PC-9 (cell line): Measurements from ENCODE around the gene SND1. TPM values are rescaled to one million over a fixed set of nuclear protein-coding genes. Genes with fewer than 3 reads are reported as not detected.

Source experiments
- BruUV-seq: library from RNA; stranded (reverse); fragments of 400-500 nt; replicated peaks from 2 replicates; lab custom pipeline; 2021; lab: Mats Ljungman, UMichigan
- CTCF ChIA-PET: fragments of 300-600 bp; sonication (Branson Sonifier 250); formaldehyde crosslinking; loops from one replicate; lab custom pipeline; 2022; ENCODE audit warnings: antibody characterized with exemption; lab: Charles Lee
- POLR2A ChIA-PET: fragments of 300-600 bp; sonication (Branson Sonifier 250); formaldehyde crosslinking; loops from one replicate; lab custom pipeline; 2022; ENCODE audit warnings: antibody characterized with exemption; ENCODE audit not compliant: unreplicated experiment; lab: Charles Lee
- DNase-seq, 2 experiments: peaks; one replicate each; pipeline versions ENCODE4 v3.0.0 to v3.0.0-alpha.2; 2015 to 2022; ENCODE audit warnings: mixed read lengths in 1 of 2
- H2AFZ ChIP-seq: fragments of 200-600 bp; sonication (generic); 2 replicates; pipeline ENCODE4 v1.8.1; 2017; ENCODE audit warnings: antibody characterized with exemption
- H3F3A ChIP-seq: fragments of 200-600 bp; sonication (generic); 2 replicates; pipeline ENCODE4 v1.8.1; 2017; ENCODE audit warnings: antibody characterized with exemption, mild to moderate bottlenecking, low read depth; ENCODE audit not compliant: insufficient read depth
- H3K27ac ChIP-seq: fragments of 200-600 bp; sonication (generic); 2 replicates; pipeline ENCODE4 v1.6.1; 2016; ENCODE audit warnings: mixed run types
- H3K27me3 ChIP-seq: fragments of 200-600 bp; sonication (generic); 2 replicates; pipeline ENCODE4 v1.6.1; 2016; ENCODE audit warnings: low read depth, mixed run types; ENCODE audit not compliant: insufficient read depth
- H3K36me3 ChIP-seq: fragments of 200-600 bp; sonication (generic); 2 replicates; pipeline ENCODE4 v1.6.1; 2016; ENCODE audit warnings: low read depth, mixed run types
- H3K4me1 ChIP-seq: fragments of 200-600 bp; sonication (generic); replicated peaks from 2 replicates; pipeline ENCODE4 v1.6.1; 2016; ENCODE audit warnings: mixed run types; ENCODE audit not compliant: insufficient read depth
- H3K4me2 ChIP-seq: fragments of 200-600 bp; sonication (generic); 2 replicates; pipeline ENCODE4 v1.6.1; 2017; ENCODE audit warnings: mixed run types
- H3K4me3 ChIP-seq: fragments of 200-600 bp; sonication (generic); 2 replicates; pipeline ENCODE4 v1.6.1; 2016; ENCODE audit warnings: mixed run types
- H3K79me2 ChIP-seq: fragments of 200-600 bp; sonication (generic); 2 replicates; pipeline ENCODE4 v1.6.1; 2017; ENCODE audit warnings: low read depth, mixed run types
- H3K9me2 ChIP-seq: fragments of 200-600 bp; sonication (generic); 2 replicates; pipeline ENCODE4 v1.8.1; 2017; ENCODE audit warnings: mild to moderate bottlenecking; ENCODE audit not compliant: insufficient read depth
- H3K9me3 ChIP-seq: fragments of 200-600 bp; sonication (generic); 2 replicates; pipeline ENCODE4 v1.8.1; 2016; ENCODE audit warnings: low read depth; ENCODE audit not compliant: insufficient read depth
- H4K20me1 ChIP-seq: fragments of 200-600 bp; sonication (generic); 2 replicates; pipeline ENCODE4 v1.8.1; 2017; ENCODE audit not compliant: insufficient read depth
- EZH2 ChIP-seq: fragments of 200-600 bp; sonication (generic); IDR thresholded peaks from 2 replicates; pipeline ENCODE4 v1.8.0; 2017; ENCODE audit warnings: antibody characterized with exemption, low read depth
- intact Hi-C: fragments of 100-400 bp; cut with micrococcal nuclease; formaldehyde crosslinking; loops from one replicate; pipeline ENCODE4 v1.10.0; 2022; ENCODE audit not compliant: unreplicated experiment
- total RNA-seq: library from RNA; stranded (reverse); gene quantifications from 2 replicates; pipeline ENCODE4 v1.2.3, GENCODE V29; 2021
- TF ChIP-seq, protein P1 (sequence below): fragments of 200-600 bp; sonication (generic); conservative IDR thresholded peaks from 2 replicates; pipeline ENCODE4 v1.6.1; 2017; ENCODE audit warnings: mixed run types, antibody characterized with exemption, mild to moderate bottlenecking, moderate library complexity

The SND1 gene
- total RNA-seq, 1 experiment from 2014 or later = 273 TPM

DNA sequence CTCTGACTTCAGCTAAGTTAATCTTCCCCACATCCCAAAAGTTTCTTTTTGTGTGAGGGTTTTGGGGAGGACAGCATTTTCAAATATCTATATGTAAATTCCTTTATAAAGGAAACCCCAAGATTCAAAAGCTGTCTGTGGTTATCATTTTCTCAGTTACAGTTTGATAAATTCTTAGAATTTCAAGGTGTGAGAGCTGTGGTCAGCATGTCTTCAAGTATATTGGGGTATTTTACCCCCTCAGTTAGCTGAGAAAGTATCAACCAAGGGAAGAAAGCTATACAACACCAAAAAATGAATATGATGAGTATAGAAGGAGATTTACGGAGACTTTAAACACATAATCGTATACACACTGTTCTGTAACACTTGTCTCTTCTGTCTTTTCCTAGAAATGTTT lies 109.2 kb downstream of the SND1 start:
- CTCF ChIA-PET = no interaction called here
- Histone ChIP-seq H3K27ac (no peak overlapping the region), H3K36me3 (0 out of 2 replicates have a peak, but pooled peaks cover 7% of the 10 kb centered on the region), H3K9me2 (no peaks in the 10 kb centered on the region), H4K20me1 (peaks cover 63% of the 10 kb centered on the region), H3K79me2 (peaks cover 78% of the 10 kb centered on the region), H3F3A (no peaks in the 10 kb centered on the region), H3K4me3 (no peak overlapping the region), H3K9me3 (no peaks in the 10 kb centered on the region), H3K4me1 (no peaks in the 10 kb centered on the region), H3K4me2 (no peak overlapping the region), H2AFZ (no peak overlapping the region), H3K27me3 (no peaks in the 10 kb centered on the region)
- POLR2A ChIA-PET = no interaction called here
- no peak for DNase-seq
- no TSS peak for BruUV-seq
- intact Hi-C loops = no loop called here
- TF ChIP-seq, protein P1, sequence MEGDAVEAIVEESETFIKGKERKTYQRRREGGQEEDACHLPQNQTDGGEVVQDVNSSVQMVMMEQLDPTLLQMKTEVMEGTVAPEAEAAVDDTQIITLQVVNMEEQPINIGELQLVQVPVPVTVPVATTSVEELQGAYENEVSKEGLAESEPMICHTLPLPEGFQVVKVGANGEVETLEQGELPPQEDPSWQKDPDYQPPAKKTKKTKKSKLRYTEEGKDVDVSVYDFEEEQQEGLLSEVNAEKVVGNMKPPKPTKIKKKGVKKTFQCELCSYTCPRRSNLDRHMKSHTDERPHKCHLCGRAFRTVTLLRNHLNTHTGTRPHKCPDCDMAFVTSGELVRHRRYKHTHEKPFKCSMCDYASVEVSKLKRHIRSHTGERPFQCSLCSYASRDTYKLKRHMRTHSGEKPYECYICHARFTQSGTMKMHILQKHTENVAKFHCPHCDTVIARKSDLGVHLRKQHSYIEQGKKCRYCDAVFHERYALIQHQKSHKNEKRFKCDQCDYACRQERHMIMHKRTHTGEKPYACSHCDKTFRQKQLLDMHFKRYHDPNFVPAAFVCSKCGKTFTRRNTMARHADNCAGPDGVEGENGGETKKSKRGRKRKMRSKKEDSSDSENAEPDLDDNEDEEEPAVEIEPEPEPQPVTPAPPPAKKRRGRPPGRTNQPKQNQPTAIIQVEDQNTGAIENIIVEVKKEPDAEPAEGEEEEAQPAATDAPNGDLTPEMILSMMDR = no peak
- TF ChIP-seq EZH2 = no peak

DNA sequence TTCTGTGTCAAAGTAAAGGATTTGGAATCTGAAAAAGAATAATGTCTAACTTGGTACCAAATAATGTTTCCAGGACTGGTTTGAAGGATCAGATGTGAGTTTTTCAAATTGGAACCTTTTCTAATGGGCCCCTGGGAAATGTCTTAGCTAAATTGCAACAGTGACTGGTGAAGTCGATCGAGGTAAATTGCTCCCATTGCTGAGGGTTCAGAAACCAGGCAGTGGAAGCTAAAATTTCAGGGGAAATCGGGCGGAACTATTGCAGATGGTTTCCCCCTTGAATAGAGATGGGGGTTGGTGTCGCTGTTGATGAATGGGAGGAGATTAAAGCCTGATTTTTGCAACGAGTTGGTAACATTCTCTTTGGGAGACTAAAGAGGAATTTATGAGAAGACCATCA lies 112.7 kb downstream of the SND1 start:
- H2AFZ ChIP-seq = no peak overlapping the region
- no peak for TF ChIP-seq EZH2
- TF ChIP-seq, protein P1 = no peak
- peaks cover 71% of the 10 kb centered on the region for H3K79me2 ChIP-seq
- no peaks in the 10 kb centered on the region for H3K9me2 ChIP-seq
- no TSS peak for BruUV-seq
- CTCF ChIA-PET = no interaction called here
- no peak for DNase-seq
- intact Hi-C loops = no loop called here
- no peaks in the 10 kb centered on the region for H3K4me1 ChIP-seq
- H3F3A ChIP-seq = no peaks in the 10 kb centered on the region
- 0 out of 2 replicates have a peak, but pooled peaks cover 7% of the 10 kb centered on the region for H3K36me3 ChIP-seq
- no peaks in the 10 kb centered on the region for H3K27me3 ChIP-seq
- no peak overlapping the region for H3K4me2 ChIP-seq
- H3K27ac ChIP-seq = no peak overlapping the region
- H3K4me3 ChIP-seq = no peak overlapping the region
- POLR2A ChIA-PET = no interaction called here
- no peaks in the 10 kb centered on the region for H3K9me3 ChIP-seq
- peaks cover 63% of the 10 kb centered on the region for H4K20me1 ChIP-seq

DNA sequence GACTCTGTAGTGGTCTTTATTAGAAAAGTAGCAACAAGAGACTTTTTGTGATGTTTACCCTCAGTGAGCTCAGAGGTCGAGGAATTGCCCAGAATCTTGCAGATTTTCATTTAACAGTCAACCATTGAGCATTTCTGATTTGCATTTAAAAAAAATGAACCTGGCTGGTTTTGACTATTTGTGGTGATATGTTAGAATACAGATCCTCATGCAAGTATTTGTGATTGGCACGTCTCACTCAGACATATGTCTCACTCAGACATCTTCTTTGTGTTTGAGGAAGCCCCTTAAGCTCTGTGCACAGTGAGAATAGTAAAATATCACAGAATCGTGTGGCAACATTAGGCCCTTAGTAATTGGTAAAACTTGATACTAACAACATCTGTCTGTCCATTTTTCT lies 113.2 kb downstream of the SND1 start:
- no peaks in the 10 kb centered on the region for H3F3A ChIP-seq
- H2AFZ ChIP-seq = no peak overlapping the region
- BruUV-seq = no TSS peak
- no peak for DNase-seq
- ChIA-PET CTCF (no interaction called here), POLR2A (no interaction called here)
- no peak overlapping the region for H3K4me2 ChIP-seq
- H3K4me3 ChIP-seq = no peak overlapping the region
- intact Hi-C loops = no loop called here
- no peaks in the 10 kb centered on the region for H3K27me3 ChIP-seq
- H3K79me2 ChIP-seq = peaks cover 73% of the 10 kb centered on the region
- no peak overlapping the region for H3K27ac ChIP-seq
- no peaks in the 10 kb centered on the region for H3K4me1 ChIP-seq
- no peaks in the 10 kb centered on the region for H3K9me2 ChIP-seq
- H3K9me3 ChIP-seq = no peaks in the 10 kb centered on the region
- peaks cover 63% of the 10 kb centered on the region for H4K20me1 ChIP-seq
- TF ChIP-seq, protein P1 = no peak
- TF ChIP-seq EZH2 = no peak
- H3K36me3 ChIP-seq = 0 out of 2 replicates have a peak, but pooled peaks cover 7% of the 10 kb centered on the region
